HCT116 (cell line): ENCODE measurements around the gene TOX4. TPM values are rescaled to one million over a fixed set of nuclear protein-coding genes. Genes with fewer than 3 reads are reported as not detected.

Experiments
- ATAC-seq: fragments of 200-7000 bp; cut with Tn5 transposase; 2 replicates; pipeline ENCODE4 v1.9.1; 2020; ENCODE audit warnings: mild to moderate bottlenecking, moderate library complexity
- BruUV-seq: library from RNA; stranded (reverse); fragments of 400-500 nt; replicated peaks from 2 replicates; lab custom pipeline; 2021; lab: Mats Ljungman, UMichigan
- CTCF ChIA-PET: fragments of 300-600 bp; sonication (Branson Sonifier 250); formaldehyde crosslinking; loops from one replicate; lab custom pipeline; 2021; ENCODE audit warnings: antibody characterized with exemption; lab: Charles Lee
- POLR2A ChIA-PET: fragments of 300-600, 350-600 bp; sonication (Branson Sonifier 250); formaldehyde crosslinking; loops from one replicate; lab custom pipeline; 2021; ENCODE audit warnings: antibody characterized with exemption; lab: Charles Lee
- RAD21 ChIA-PET, 2 experiments: fragments of 300-600 bp; sonication (Branson Sonifier 250); formaldehyde crosslinking; loops; one replicate each; lab custom pipeline; 2023; ENCODE audit warnings: low total read pairs in 2 of 2; ENCODE audit not compliant: uncharacterized antibody in 2 of 2, unreplicated experiment in 2 of 2, low non-redundant PET in 1 of 2; lab: Charles Lee
- DNase-seq: peaks from one replicate; pipeline ENCODE4 v3.0.0-alpha.2; 2010; ENCODE audit warnings: low read depth, low spot score
- H2AFZ ChIP-seq: fragments of 200-600 bp; shearing (Covaris generic), sonication (generic); 2 replicates; pipeline ENCODE4 v1.6.1; 2017; ENCODE audit warnings: low read depth, mixed run types, mixed read lengths, antibody characterized with exemption, low read length; ENCODE audit not compliant: poor library complexity, severe bottlenecking
- H3K27ac ChIP-seq: 2 replicates; pipeline ENCODE4 v1.5.1; 2012; ENCODE audit warnings: low read depth, low read length
- H3K27me3 ChIP-seq: fragments of 200-600 bp; sonication (generic); 2 replicates; pipeline ENCODE4 v1.6.1; 2016; ENCODE audit warnings: mixed run types, low read length, mixed read lengths; ENCODE audit not compliant: insufficient read depth
- H3K36me3 ChIP-seq, 2 experiments: fragments of 200-500 bp in 1 of 2; fragments of 200-600 bp in 1 of 2; sonication (Bioruptor generic) in 1 of 2; sonication (generic) in 1 of 2; 2 replicates each; pipeline versions ENCODE4 v1.5.1 to v1.6.1; 2014 to 2016; ENCODE audit warnings: low read length in 2 of 2, inconsistent platforms in 1 of 2, mixed read lengths in 1 of 2, mixed run types in 1 of 2; ENCODE audit not compliant: insufficient read depth in 2 of 2, control insufficient read depth in 1 of 2
- H3K4me1 ChIP-seq, 2 experiments: fragments of 200-600 bp in 1 of 2; sonication (generic) in 1 of 2; 2 replicates each; pipeline versions ENCODE4 v1.5.1 to v1.6.1; 2012 to 2017; ENCODE audit warnings: low read length in 2 of 2, inconsistent platforms in 1 of 2, mild to moderate bottlenecking in 1 of 2, mixed read lengths in 1 of 2, mixed run types in 1 of 2, moderate library complexity in 1 of 2; ENCODE audit not compliant: insufficient read depth in 2 of 2, control insufficient read depth in 1 of 2
- H3K4me2 ChIP-seq: fragments of 200-600 bp; sonication (generic); 2 replicates; pipeline ENCODE4 v1.6.1; 2017; ENCODE audit warnings: mixed run types, low read length, mixed read lengths
- H3K4me3 ChIP-seq, 2 experiments: fragments of 200-600 bp in 1 of 2; sonication (generic) in 1 of 2; replicated peaks in 1 of 2; 2 replicates each; pipeline ENCODE4 v1.5.1; 2011 to 2016; ENCODE audit warnings: low read length in 2 of 2, control low read depth in 1 of 2, low read depth in 1 of 2, mild to moderate bottlenecking in 1 of 2, mixed read lengths in 1 of 2, mixed run types in 1 of 2
- H3K79me2 ChIP-seq: fragments of 200-600 bp; sonication (generic); 2 replicates; pipeline ENCODE4 v1.6.1; 2017; ENCODE audit warnings: mild to moderate bottlenecking, mixed run types, low read length, moderate library complexity, mixed read lengths; ENCODE audit not compliant: insufficient read depth
- H3K9ac ChIP-seq: fragments of 200-600 bp; sonication (generic); 2 replicates; pipeline ENCODE4 v1.6.1; 2016; ENCODE audit warnings: low read length, mixed read lengths
- H3K9me2 ChIP-seq: fragments of 200-600 bp; sonication (generic), shearing (Covaris generic); 2 replicates; pipeline ENCODE4 v1.6.1; 2017; ENCODE audit warnings: mixed run types, mild to moderate bottlenecking, moderate library complexity; ENCODE audit not compliant: insufficient read depth
- H3K9me3 ChIP-seq, 2 experiments: fragments of 200-500 bp in 1 of 2; fragments of 200-600 bp in 1 of 2; sonication (Bioruptor generic) in 1 of 2; sonication (generic) in 1 of 2; 2 replicates each; pipeline ENCODE4 v1.6.1; 2014 to 2017; ENCODE audit warnings: low read length in 2 of 2, mixed read lengths in 2 of 2, inconsistent platforms in 1 of 2, low read depth in 1 of 2, mild to moderate bottlenecking in 1 of 2, mixed run types in 1 of 2, moderate library complexity in 1 of 2; ENCODE audit not compliant: control insufficient read depth in 1 of 2, insufficient read depth in 1 of 2
- H4K20me1 ChIP-seq: fragments of 200-600 bp; sonication (generic), shearing (Covaris generic); 2 replicates; pipeline ENCODE4 v1.6.1; 2017; ENCODE audit warnings: mixed run types, mild to moderate bottlenecking, moderate library complexity; ENCODE audit not compliant: insufficient read depth
- CBX3 ChIP-seq: IDR thresholded peaks from 2 replicates; pipeline ENCODE4 v1.6.1; 2012; ENCODE audit warnings: low read depth
- CEBPB ChIP-seq: IDR thresholded peaks from 2 replicates; pipeline ENCODE4 v1.6.1; 2012; ENCODE audit warnings: low read depth
- CTCF ChIP-seq, 3 experiments: fragments of 200-600 bp in 1 of 3; sonication (generic) in 1 of 3; IDR thresholded peaks in 2 of 3; conservative IDR thresholded peaks in 1 of 3; 2 replicates each; pipeline ENCODE4 v1.5.1; 2012 to 2017; ENCODE audit warnings: low read depth in 2 of 3, low read length in 2 of 3, antibody characterized with exemption in 1 of 3, borderline replicate concordance in 1 of 3, control low read depth in 1 of 3, mild to moderate bottlenecking in 1 of 3, mixed read lengths in 1 of 3, mixed run types in 1 of 3, moderate library complexity in 1 of 3; ENCODE audit not compliant: insufficient read depth in 1 of 3
- EGR1 ChIP-seq: IDR thresholded peaks from 2 replicates; pipeline ENCODE4 v1.6.1; 2012; ENCODE audit warnings: low read depth
- EZH2phosphoT487 ChIP-seq: fragments of 200-600 bp; IDR thresholded peaks from 2 replicates; pipeline ENCODE4 v1.6.1; 2018; ENCODE audit warnings: antibody characterized with exemption, borderline replicate concordance
- JUND ChIP-seq: IDR thresholded peaks from 2 replicates; pipeline ENCODE4 v1.6.1; 2012
- MAX ChIP-seq: IDR thresholded peaks from 2 replicates; pipeline ENCODE4 v1.6.1; 2012
- POLR2A ChIP-seq: IDR thresholded peaks from 2 replicates; pipeline ENCODE4 v1.7.0; 2011; ENCODE audit warnings: borderline replicate concordance; ENCODE audit not compliant: insufficient read depth, insufficient read length; ENCODE audit errors: extremely low read depth
- RAD21 ChIP-seq: IDR thresholded peaks from 2 replicates; pipeline ENCODE4 v1.6.1; 2012; ENCODE audit warnings: low read depth, mild to moderate bottlenecking
- REST ChIP-seq: IDR thresholded peaks from 2 replicates; pipeline ENCODE4 v1.6.1; 2012; ENCODE audit warnings: low read depth
- SRF ChIP-seq: IDR thresholded peaks from 2 replicates; pipeline ENCODE4 v1.6.1; 2012; ENCODE audit warnings: low read depth
- TCF7L2 ChIP-seq: IDR thresholded peaks from 2 replicates; pipeline ENCODE4 v1.7.0; 2011; ENCODE audit warnings: borderline replicate concordance, inconsistent platforms; ENCODE audit not compliant: insufficient read depth, insufficient read length; ENCODE audit errors: extremely low read depth
- YY1 ChIP-seq: IDR thresholded peaks from 2 replicates; pipeline ENCODE4 v1.6.1; 2011; ENCODE audit warnings: low read length, low read depth, moderate library complexity, mild to moderate bottlenecking; ENCODE audit not compliant: insufficient replicate concordance; ENCODE audit errors: extremely low read depth
- ZBTB33 ChIP-seq: IDR thresholded peaks from 2 replicates; pipeline ENCODE4 v1.6.1; 2011; ENCODE audit warnings: mild to moderate bottlenecking, low read length, moderate library complexity; ENCODE audit not compliant: insufficient replicate concordance; ENCODE audit errors: extremely low read depth
- ZFX ChIP-seq: fragments of 450-650 bp; IDR thresholded peaks from 2 replicates; pipeline ENCODE4 v1.6.1; 2017
- ZNF274 ChIP-seq: fragments of 200-500 bp; sonication (Bioruptor generic); IDR thresholded peaks from 2 replicates; pipeline ENCODE4 v1.6.1; 2014; ENCODE audit warnings: mild to moderate bottlenecking, low read depth, low read length, inconsistent platforms
- intact Hi-C: fragments of 100-400 bp; cut with micrococcal nuclease; formaldehyde crosslinking; loops from 2 replicates; pipeline ENCODE4 v1.10.0; 2022
- total RNA-seq: library from RNA; stranded (reverse); gene quantifications from one replicate; pipeline ENCODE4 v1.2.1, GENCODE V29; 2021; ENCODE audit not compliant: unreplicated experiment

TOX4 gene
- total RNA-seq, 1 experiment from 2014 or later = 58.5 TPM

GRCh38 chr14:21486640-21487087 is 9.7 kb downstream of the TOX4 start:
- H3K9me3 ChIP-seq = no peaks in the 10 kb centered on the region
- no peaks in the 10 kb centered on the region; the same call in 1 of the 2 replicates for H3K79me2 ChIP-seq
- no peak overlapping the region for H2AFZ ChIP-seq
- DNase-seq = no peak
- H4K20me1 ChIP-seq = no peaks in the 10 kb centered on the region
- no peak overlapping the region for H3K4me2 ChIP-seq
- H3K4me1 ChIP-seq = no peaks in the 10 kb centered on the region
- no peak overlapping the region for H3K4me3 ChIP-seq
- ChIA-PET CTCF (no interaction called here), POLR2A (no interaction called here), RAD21 (no interaction called here)
- TF ChIP-seq CTCF (IDR thresholded peaks at IDR 0.05 in 2 of 3, conservative IDR thresholded peaks at IDR 0.05 in 1 of 3; ENCODE audit: borderline replicate concordance in 1 of 3, insufficient read depth in 1 of 3, low read depth in 2 of 3, low read length in 2 of 3) (no peak), CBX3 (no peak), POLR2A (no peak), ZFX (no peak), ZBTB33 (no peak), EZH2phosphoT487 (no peak), SRF (no peak), MAX (no peak), REST (no peak), RAD21 (no peak), CEBPB (no peak), JUND (no peak), TCF7L2 (no peak), EGR1 (no peak), YY1 (no peak), ZNF274 (no peak)
- BruUV-seq = no TSS peak
- H3K9me2 ChIP-seq = no peaks in the 10 kb centered on the region
- H3K36me3 ChIP-seq = peaks cover 17 to 22% of the 10 kb centered on the region in 2 experiments
- intact Hi-C loops = no loop called here
- H3K9ac ChIP-seq = no peak overlapping the region
- no peak overlapping the region for H3K27ac ChIP-seq
- ATAC-seq = no peak
- H3K27me3 ChIP-seq = no peaks in the 10 kb centered on the region
